Astrocyte of the cerebellum (primary cell): Measurements from ENCODE around the gene RNLS.

ENCODE experiments used
- DNase-seq: peaks from one replicate; pipeline ENCODE4 v3.0.0-alpha.2; 2011; ENCODE audit warnings: low read depth
- H3K4me3 ChIP-seq: 2 replicates; pipeline ENCODE4 v1.5.1; 2011; ENCODE audit warnings: mild to moderate bottlenecking, low read depth, low read length, moderate library complexity
- CTCF ChIP-seq: IDR thresholded peaks from 2 replicates; pipeline ENCODE4 v1.5.1; 2012; ENCODE audit warnings: low read length, low read depth, moderate library complexity, mild to moderate bottlenecking; ENCODE audit errors: missing control alignments
- in situ Hi-C: cut with HindIII; loops from 2 replicates; pipeline ENCODE4 v1.10.0; 2017; ENCODE audit warnings: low sequenced_read_pairs

The RNLS gene

GRCh38 chr10:88346144-88346977, 236.8 kb downstream of the RNLS start:
- in situ Hi-C loops, result no loop called here
- DNase-seq, result no peak
- TF ChIP-seq CTCF, result no peak
- H3K4me3 ChIP-seq, result no peak overlapping the region

- DNase-seq, result no peak
- no peak overlapping the region for H3K4me3 ChIP-seq
- in situ Hi-C loops, result no loop called here
- no peak for TF ChIP-seq CTCF
These were observed 239.2 kb downstream of the RNLS start for GRCh38 chr10:88343761-88344484.

GRCh38 chr10:88342733-88343310, 240.3 kb downstream of the RNLS start:
- in situ Hi-C loops, result no loop called here
- no peak for DNase-seq
- no peak for TF ChIP-seq CTCF
- no peak overlapping the region for H3K4me3 ChIP-seq

- no peak for DNase-seq
- no peak for TF ChIP-seq CTCF
- H3K4me3 ChIP-seq, result no peak overlapping the region
- in situ Hi-C loops, result no loop called here
These were observed 246.0 kb downstream of the RNLS start for GRCh38 chr10:88337134-88337533.

- H3K4me3 ChIP-seq, result no peak overlapping the region
- no peak for TF ChIP-seq CTCF
- in situ Hi-C loops, result no loop called here
- DNase-seq, result no peak
These were observed 246.8 kb downstream of the RNLS start for GRCh38 chr10:88336334-88336733.

DNA sequence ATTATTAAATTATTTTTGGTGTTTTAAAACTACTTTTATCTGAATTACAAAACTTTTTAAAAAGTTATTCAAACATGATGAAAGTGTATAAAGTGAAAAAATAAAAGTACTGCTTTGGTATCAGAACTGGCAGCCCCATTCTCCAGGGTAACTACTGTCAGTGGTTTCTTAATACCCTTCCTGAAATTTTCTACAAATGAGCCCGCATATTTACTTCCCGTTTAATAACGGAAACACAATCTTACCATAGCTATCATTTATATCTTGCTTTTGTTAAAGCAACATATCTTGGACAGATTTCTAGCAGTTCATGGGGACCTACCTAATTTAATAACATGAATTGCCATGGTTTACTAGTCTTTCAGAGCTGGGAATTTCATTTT, 249.9 kb downstream of the RNLS start:
- TF ChIP-seq CTCF, result no peak
- H3K4me3 ChIP-seq, result no peak overlapping the region
- in situ Hi-C loops, result no loop called here
- no peak for DNase-seq
